Naive B cell (primary cell): ENCODE measurements around the gene REV1. TPM values are rescaled to one million over a fixed set of nuclear protein-coding genes. Genes with fewer than 3 reads are reported as not detected.

Experiments used
- ATAC-seq, 2 donors: fragments of 150-1000 bp; cut with Tn5 transposase; 2 replicates each; pipeline ENCODE4 v1.10.0; 2021; ENCODE audit warnings: low read depth in 2 of 2, mild to moderate bottlenecking in 2 of 2, moderate library complexity in 2 of 2
- DNase-seq: peaks from one replicate; pipeline ENCODE4 v3.0.0; 2022
- H3K27ac Mint-ChIP-seq, 6 donors: one replicate each; pipeline ENCODE4 v1.8.0; 2020 to 2022; ENCODE audit warnings: mild to moderate bottlenecking in 6 of 6, mixed read lengths in 6 of 6, moderate library complexity in 5 of 6, inconsistent platforms in 2 of 6
- H3K27me3 Mint-ChIP-seq, 3 donors: one replicate each; pipeline ENCODE4 v1.8.0; 2021 to 2022; ENCODE audit warnings: mixed read lengths in 3 of 3, mild to moderate bottlenecking in 1 of 3
- H3K36me3 Mint-ChIP-seq, 2 donors: one replicate each; pipeline ENCODE4 v1.8.0; 2020 to 2022; ENCODE audit warnings: mixed read lengths in 2 of 2, inconsistent platforms in 1 of 2, mild to moderate bottlenecking in 1 of 2
- H3K4me1 Mint-ChIP-seq, 3 donors: one replicate each; pipeline ENCODE4 v1.8.0; 2020 to 2022; ENCODE audit warnings: mixed read lengths in 3 of 3, inconsistent platforms in 1 of 3, mild to moderate bottlenecking in 1 of 3, moderate library complexity in 1 of 3
- H3K4me3 Mint-ChIP-seq, 8 donors: one replicate each; pipeline ENCODE4 v1.8.0; 2020 to 2022; ENCODE audit warnings: mild to moderate bottlenecking in 8 of 8, mixed read lengths in 8 of 8, moderate library complexity in 8 of 8, inconsistent platforms in 2 of 8
- H3K9me3 Mint-ChIP-seq, 7 donors: one replicate each; pipeline ENCODE4 v1.8.0; 2020 to 2022; ENCODE audit warnings: mixed read lengths in 7 of 7, mild to moderate bottlenecking in 5 of 7, inconsistent platforms in 2 of 7, moderate library complexity in 1 of 7
- polyA plus RNA-seq, 6 donors: library from polyadenylated mRNA; unstranded; fragments of 300-500 nt; fragmentation: Illumina TruSeq; gene quantifications; one replicate each; pipeline ENCODE4 v1.2.3, GENCODE V29; 2021; ENCODE audit warnings: low read depth in 6 of 6

REV1 gene
- polyA plus RNA-seq, 6 donors from 2014 or later, result 14.7 to 25.8 (median 17.9) TPM

DNA sequence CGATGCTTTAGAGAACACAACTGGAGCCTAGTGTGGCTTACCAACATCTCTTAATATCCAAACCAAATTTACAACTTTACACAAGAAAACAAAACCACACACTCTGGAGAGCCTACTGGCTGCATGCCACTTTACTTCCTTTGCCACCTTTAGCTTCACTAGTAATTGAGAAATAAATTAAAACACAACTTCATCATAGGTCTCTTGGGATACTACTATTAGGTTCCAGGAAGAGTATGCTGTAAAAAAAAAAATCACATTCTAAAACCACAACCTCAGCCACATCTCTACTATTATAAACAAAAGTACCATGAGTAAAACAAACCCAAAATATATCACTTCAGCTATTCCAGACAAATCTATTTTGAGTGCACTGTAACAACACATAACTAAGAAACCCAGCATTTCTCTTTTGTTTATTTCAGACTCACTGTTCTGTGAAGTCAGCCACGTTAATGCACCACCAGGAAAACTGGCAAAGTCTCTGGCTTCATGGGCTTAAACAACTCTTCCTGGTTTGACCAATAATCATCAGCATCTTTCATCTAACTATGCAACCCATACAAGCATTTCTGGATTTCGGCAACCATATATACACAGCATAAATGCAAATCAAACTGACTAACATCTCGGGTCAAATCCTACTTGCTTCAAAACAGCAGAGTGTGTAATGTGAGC is 59.1 kb downstream of the REV1 start:
- ATAC-seq (no peak), DNase-seq (no peak)
- Mint-ChIP-seq H3K9me3 (no peaks in the 10 kb centered on the region), H3K4me3 (no peak overlapping the region), H3K4me1 (peaks cover 0 to 8% (median 3%) of the 10 kb centered on the region in 3 donors), H3K36me3 (peaks cover 8 to 14% of the 10 kb centered on the region in 2 donors), H3K27ac (peak overlapping the region in 4 of 6 donors; percentile 8 to 64 (median 30)), H3K27me3 (no peaks in the 10 kb centered on the region)

DNA sequence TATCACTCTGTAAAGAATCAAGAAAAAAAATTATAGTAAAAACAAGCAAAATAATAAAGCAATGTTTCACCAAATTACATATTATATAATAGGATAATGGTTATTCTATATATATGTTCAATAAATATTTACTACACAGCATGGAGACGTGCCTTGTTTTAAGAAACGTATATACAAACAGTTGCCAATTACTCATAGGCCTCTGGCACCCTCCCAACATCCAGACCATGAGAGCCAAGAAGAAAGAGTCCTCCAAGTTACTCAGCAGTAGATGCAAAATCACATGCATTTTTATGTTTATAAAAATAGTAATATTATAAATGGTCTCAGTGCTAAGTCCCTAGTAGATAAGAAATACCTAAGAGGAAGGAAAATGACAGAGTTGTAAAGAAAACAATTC is 64.8 kb downstream of the REV1 start:
- no peaks in the 10 kb centered on the region for H3K9me3 Mint-ChIP-seq
- no peak overlapping the region for H3K4me3 Mint-ChIP-seq
- no peak for ATAC-seq
- DNase-seq, result no peak
- no peaks in the 10 kb centered on the region for H3K27me3 Mint-ChIP-seq
- peaks cover 9 to 16% of the 10 kb centered on the region in 2 donors for H3K36me3 Mint-ChIP-seq
- H3K27ac Mint-ChIP-seq, result no peak overlapping the region
- H3K4me1 Mint-ChIP-seq, result no peaks in the 10 kb centered on the region

GRCh38 chr2:99424371-99424770 is 65.4 kb downstream of the REV1 start:
- H3K27me3 Mint-ChIP-seq, result no peaks in the 10 kb centered on the region
- no peak for DNase-seq
- no peak overlapping the region for H3K4me3 Mint-ChIP-seq
- no peak overlapping the region for H3K27ac Mint-ChIP-seq
- H3K36me3 Mint-ChIP-seq, result peaks cover 13 to 20% of the 10 kb centered on the region in 2 donors
- H3K9me3 Mint-ChIP-seq, result no peaks in the 10 kb centered on the region
- no peaks in the 10 kb centered on the region for H3K4me1 Mint-ChIP-seq
- ATAC-seq, result no peak

DNA sequence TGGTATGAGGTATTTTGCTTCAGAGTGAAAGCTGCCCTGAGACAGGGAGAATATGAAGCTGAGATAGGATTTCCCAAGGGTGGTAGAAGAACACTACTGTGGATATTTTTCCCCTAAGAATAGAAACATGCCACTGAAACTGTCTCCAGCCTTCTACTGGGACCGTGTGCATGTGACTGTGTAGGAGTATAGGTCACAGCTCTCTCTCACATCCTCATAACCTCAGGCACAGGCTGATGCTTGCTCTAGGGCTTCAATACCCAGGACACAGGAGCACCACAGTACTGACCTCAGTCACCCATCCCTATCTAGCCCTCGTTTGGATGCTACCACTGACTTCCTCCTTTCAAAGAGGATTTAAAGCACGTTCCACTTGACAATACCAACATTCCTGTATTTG is 67.2 kb downstream of the REV1 start:
- Mint-ChIP-seq H3K27ac (no peak overlapping the region), H3K9me3 (no peaks in the 10 kb centered on the region), H3K4me1 (no peaks in the 10 kb centered on the region), H3K4me3 (no peak overlapping the region), H3K36me3 (peaks cover 14 to 30% of the 10 kb centered on the region in 2 donors), H3K27me3 (no peaks in the 10 kb centered on the region)
- no peak for ATAC-seq
- no peak for DNase-seq

DNA sequence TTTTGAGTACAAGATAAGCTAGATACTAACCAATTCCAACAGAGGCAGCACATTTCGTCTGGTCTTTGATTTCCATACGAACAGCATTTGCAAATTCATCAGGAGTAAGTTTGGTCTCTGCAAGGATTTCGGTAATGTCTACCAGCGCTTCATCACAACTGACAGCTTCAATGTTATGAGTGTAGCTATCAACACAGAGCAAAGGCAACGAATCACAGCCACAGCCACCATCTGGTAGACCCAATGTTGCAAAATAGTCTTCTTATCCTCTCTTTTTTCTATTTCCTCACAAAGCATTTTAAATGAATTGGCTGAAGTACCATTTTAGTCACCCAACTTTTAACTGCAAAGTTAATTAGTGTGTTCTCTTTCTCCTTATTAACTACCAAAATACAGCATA is 68.3 kb downstream of the REV1 start:
- Mint-ChIP-seq H3K4me1 (no peaks in the 10 kb centered on the region), H3K9me3 (no peaks in the 10 kb centered on the region), H3K4me3 (no peak overlapping the region), H3K36me3 (peaks cover 14 to 27% of the 10 kb centered on the region in 2 donors), H3K27me3 (no peaks in the 10 kb centered on the region), H3K27ac (no peak overlapping the region)
- ATAC-seq (no peak), DNase-seq (no peak)

DNA sequence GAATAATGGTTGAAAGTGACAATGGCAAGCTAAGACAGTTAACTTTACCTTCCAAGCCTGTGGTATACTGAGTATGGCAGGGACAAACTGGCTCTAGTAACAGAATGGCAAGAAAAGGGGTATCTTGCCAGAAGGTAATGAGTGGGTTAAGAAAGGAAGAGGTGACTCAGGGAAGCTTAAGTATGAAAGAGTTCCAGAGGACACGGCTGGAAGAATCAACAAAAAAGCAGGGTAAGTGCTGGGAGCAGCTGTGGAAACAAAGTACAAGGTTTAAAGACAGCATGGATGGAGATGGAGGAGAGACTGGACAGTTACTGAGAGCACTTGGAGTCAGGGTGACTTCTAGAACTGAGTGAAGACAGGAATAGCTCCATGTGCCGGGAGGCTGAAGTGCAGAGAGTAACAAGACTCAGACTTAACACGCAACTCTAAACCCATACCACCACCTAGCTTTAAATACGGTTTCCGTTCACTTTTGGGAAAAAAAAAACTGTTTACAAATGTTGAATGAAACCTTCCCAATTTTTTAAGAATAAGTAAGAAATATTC is 69.0 kb downstream of the REV1 start:
- peak overlapping the region in 2 of 6 donors; percentile 25 to 71 for H3K27ac Mint-ChIP-seq
- H3K9me3 Mint-ChIP-seq, result no peaks in the 10 kb centered on the region
- H3K4me1 Mint-ChIP-seq, result no peaks in the 10 kb centered on the region
- no peak for ATAC-seq
- no peaks in the 10 kb centered on the region for H3K27me3 Mint-ChIP-seq
- DNase-seq, result no peak
- peaks cover 14 to 28% of the 10 kb centered on the region in 2 donors for H3K36me3 Mint-ChIP-seq
- H3K4me3 Mint-ChIP-seq, result no peak overlapping the region

- H3K27me3 Mint-ChIP-seq, result no peaks in the 10 kb centered on the region
- peaks cover 14 to 35% of the 10 kb centered on the region in 2 donors for H3K36me3 Mint-ChIP-seq
- H3K4me3 Mint-ChIP-seq, result no peak overlapping the region
- no peaks in the 10 kb centered on the region for H3K9me3 Mint-ChIP-seq
- no peak for DNase-seq
- H3K4me1 Mint-ChIP-seq, result no peaks in the 10 kb centered on the region
- no peak for ATAC-seq
- H3K27ac Mint-ChIP-seq, result peak overlapping the region in 1 of 6 donors; percentile 47
Measured at GRCh38 chr2:99420031-99420430, 69.8 kb downstream of the REV1 start.

DNA sequence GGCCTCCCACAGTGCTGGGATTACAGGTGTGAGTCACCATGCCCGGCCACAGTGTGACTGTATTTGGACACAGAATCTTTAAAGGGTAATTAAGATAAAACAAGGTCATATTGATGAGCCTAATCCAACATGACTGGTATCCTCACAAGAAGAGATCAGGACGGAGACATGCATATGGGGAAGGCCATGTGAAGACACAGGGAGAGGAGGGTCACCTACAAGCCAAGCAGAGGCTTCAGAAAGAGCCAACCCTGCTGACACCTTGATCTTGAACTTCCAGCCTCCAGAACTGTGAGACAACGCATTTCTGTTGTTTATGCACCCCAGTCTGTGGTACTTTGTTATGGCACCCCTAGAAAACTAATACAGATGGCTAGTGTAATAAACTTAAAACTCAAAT is 72.4 kb downstream of the REV1 start:
- no peaks in the 10 kb centered on the region for H3K9me3 Mint-ChIP-seq
- ATAC-seq (no peak), DNase-seq (no peak)
- H3K27me3 Mint-ChIP-seq, result no peaks in the 10 kb centered on the region
- H3K4me3 Mint-ChIP-seq, result no peak overlapping the region
- H3K4me1 Mint-ChIP-seq, result no peaks in the 10 kb centered on the region
- peaks cover 14 to 42% of the 10 kb centered on the region in 2 donors for H3K36me3 Mint-ChIP-seq
- peak overlapping the region in 1 of 6 donors; percentile 32 for H3K27ac Mint-ChIP-seq

DNA sequence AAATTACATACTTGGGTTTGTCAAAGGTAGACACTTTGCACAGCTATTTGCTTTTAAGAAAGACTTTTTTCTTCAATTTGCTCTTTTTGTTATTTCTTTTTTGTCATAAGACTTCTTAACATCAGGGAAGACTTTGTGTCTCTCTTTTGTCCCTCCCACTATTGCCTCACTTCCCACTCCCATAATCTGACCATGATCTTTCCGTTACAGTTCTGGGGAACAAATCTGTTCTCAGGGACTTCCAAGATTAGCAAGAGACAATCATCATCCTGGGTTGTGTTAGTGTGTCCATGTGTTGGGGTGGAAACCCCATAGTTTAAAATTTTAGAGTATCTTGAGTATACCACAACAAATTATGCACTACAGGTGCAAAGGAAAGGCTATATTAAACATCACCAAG is 75.3 kb downstream of the REV1 start:
- Mint-ChIP-seq H3K4me1 (no peaks in the 10 kb centered on the region), H3K27ac (peak overlapping the region in 1 of 6 donors; percentile 86), H3K4me3 (no peak overlapping the region), H3K27me3 (no peaks in the 10 kb centered on the region), H3K9me3 (no peaks in the 10 kb centered on the region), H3K36me3 (peaks cover 3 to 33% of the 10 kb centered on the region in 2 donors)
- no peak for DNase-seq
- ATAC-seq, result no peak

DNA sequence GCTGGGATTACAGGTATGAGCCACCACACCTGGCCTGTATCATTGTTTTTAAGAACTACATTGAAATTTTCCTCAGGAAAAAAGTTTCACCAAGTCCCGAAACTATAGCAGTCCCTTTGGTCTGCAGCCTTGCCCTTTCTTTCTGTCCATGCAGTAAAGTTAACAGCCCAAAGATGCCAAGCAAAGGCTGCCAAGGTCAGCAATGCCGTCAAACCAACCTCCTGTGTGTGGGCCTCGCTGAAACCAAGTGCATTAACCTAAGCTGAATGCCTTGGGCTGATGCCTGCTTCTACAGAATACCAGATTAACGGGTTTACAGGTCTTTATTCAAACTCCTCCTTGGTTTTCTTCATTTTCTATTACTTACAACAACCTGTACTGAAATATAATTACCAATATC is 79.5 kb downstream of the REV1 start:
- Mint-ChIP-seq H3K4me3 (no peak overlapping the region), H3K36me3 (peaks cover 0 to 8% of the 10 kb centered on the region in 2 donors), H3K27ac (no peak overlapping the region), H3K27me3 (no peaks in the 10 kb centered on the region), H3K4me1 (no peaks in the 10 kb centered on the region), H3K9me3 (no peaks in the 10 kb centered on the region)
- ATAC-seq (no peak), DNase-seq (no peak)

DNA sequence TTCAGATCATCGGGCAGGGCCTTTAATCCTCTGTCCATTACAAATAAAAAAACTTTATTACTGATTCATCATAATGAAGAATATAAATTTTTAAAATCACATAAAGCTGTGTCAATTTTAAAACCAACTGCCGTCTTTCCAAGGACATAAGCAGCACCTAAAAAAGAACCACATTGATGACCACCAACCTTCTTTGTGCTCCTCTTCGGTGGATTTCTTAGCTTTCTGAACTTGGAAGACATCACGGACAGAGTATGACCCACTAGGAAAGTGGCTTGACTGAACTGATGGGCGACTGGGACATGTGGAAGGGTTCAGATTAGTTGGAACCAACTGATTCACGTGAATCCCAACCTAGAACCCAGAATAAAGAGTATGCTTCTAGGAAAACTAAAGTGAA is 83.7 kb downstream of the REV1 start:
- no peak overlapping the region for H3K4me3 Mint-ChIP-seq
- no peak for ATAC-seq

GRCh38 chr2:99404797-99405669 is 84.8 kb downstream of the REV1 start:
- H3K27me3 Mint-ChIP-seq, result no peaks in the 10 kb centered on the region
- DNase-seq (no peak), ATAC-seq (no peak)
- no peaks in the 10 kb centered on the region for H3K9me3 Mint-ChIP-seq
- H3K36me3 Mint-ChIP-seq, result no peaks in the 10 kb centered on the region
- peak overlapping the region in 3 of 6 donors; percentile 39 to 75 (median 53) for H3K27ac Mint-ChIP-seq
- no peak overlapping the region for H3K4me3 Mint-ChIP-seq
- H3K4me1 Mint-ChIP-seq, result no peaks in the 10 kb centered on the region

More for the DNA sequence above, 83.7 kb downstream of the REV1 start:
- Mint-ChIP-seq H3K27ac (no peak overlapping the region), H3K4me1 (no peaks in the 10 kb centered on the region), H3K9me3 (no peaks in the 10 kb centered on the region), H3K27me3 (no peaks in the 10 kb centered on the region), H3K36me3 (no peaks in the 10 kb centered on the region)
- DNase-seq, result no peak

DNA sequence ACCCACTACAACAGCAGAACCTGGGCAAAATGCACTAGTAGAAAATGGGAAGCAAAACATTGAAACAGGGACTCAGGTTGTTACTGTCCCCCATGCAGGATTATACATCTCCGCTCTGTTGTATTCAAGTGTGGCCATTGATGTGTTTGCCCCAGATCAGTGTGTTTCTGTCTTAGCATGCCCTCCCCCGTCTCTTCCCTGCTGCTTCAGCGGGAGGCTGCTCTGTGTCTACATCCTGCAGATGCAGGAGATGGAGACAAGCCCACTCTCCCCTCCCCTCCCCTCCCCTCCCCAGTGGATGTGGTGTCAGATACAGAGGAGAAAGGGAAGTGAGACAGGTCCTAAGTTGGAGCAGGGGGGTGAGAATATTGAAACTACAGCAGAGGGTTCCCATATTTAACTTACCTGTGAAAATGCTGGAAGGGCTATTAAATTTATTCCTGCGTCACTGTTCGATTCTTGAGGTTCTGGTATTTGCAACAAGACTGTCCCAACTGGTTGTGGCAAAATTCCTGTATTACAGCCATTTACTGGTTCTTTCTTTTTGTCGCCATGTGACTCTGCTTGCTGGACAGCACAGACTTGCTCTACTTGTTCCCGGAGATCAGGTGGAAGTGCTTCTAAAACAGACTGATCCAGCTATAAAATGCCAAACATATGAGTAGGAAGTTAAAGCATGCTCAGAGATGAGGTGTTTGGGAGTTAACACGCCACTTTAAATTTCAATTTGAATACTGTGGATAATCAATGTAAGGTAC is 85.6 kb downstream of the REV1 start:
- Mint-ChIP-seq H3K4me1 (no peaks in the 10 kb centered on the region), H3K9me3 (no peaks in the 10 kb centered on the region), H3K27ac (peak overlapping the region in 1 of 6 donors; percentile 47), H3K4me3 (no peak overlapping the region), H3K27me3 (no peaks in the 10 kb centered on the region), H3K36me3 (peaks cover 5 to 7% of the 10 kb centered on the region in 2 donors)
- no peak for DNase-seq
- ATAC-seq, result no peak
